Esophagus squamous epithelium (tissue), 5 donors: ENCODE results near the gene DAB1. TPM values are rescaled to one million over a fixed set of nuclear protein-coding genes. Genes with fewer than 3 reads are reported as not detected.

Source experiments
- DNase-seq: peaks from one replicate; lab custom pipeline; 2025; lab: John Stamatoyannopoulos, UW
- H3K27ac ChIP-seq, 4 donors: fragments of 200-600 bp; sonication (generic); one replicate each; pipeline ENCODE4 v1.5.1; 2016 to 2019; ENCODE audit warnings: mild to moderate bottlenecking in 1 of 4
- H3K27me3 ChIP-seq, 4 donors: fragments of 200-600 bp; sonication (generic); 1 replicate in 3 of 4; 2 replicates in 1 of 4; pipeline versions ENCODE4 v1.5.1 to v1.6.0; 2017 to 2021; ENCODE audit warnings: antibody characterized with exemption in 1 of 4
- H3K36me3 ChIP-seq, 3 donors: fragments of 200-600 bp; sonication (generic); one replicate each; pipeline ENCODE4 v1.5.1; 2016 to 2019
- H3K4me1 ChIP-seq, 3 donors: fragments of 200-600 bp; sonication (generic); one replicate each; pipeline ENCODE4 v1.5.1; 2017 to 2019
- H3K4me3 ChIP-seq, 4 donors: fragments of 200-600 bp; sonication (generic); 1 replicate in 3 of 4; 2 replicates in 1 of 4; pipeline ENCODE4 v1.5.1; 2016 to 2019; ENCODE audit warnings: mild to moderate bottlenecking in 2 of 4, moderate library complexity in 1 of 4
- H3K9me3 ChIP-seq, 3 donors: fragments of 200-600 bp; sonication (generic); one replicate each; pipeline ENCODE4 v1.5.1; 2016 to 2019
- POLR2A ChIP-seq, 4 donors: fragments of 450-650 bp; IDR thresholded peaks; one replicate each; pipeline ENCODE4 v1.6.1; 2017; ENCODE audit warnings: antibody characterized with exemption in 4 of 4, mild to moderate bottlenecking in 4 of 4, moderate library complexity in 3 of 4
- WGBS, 2 donors: methylation state at CpG; one replicate each; pipeline ENCODE4 v1.1.5; 2018; 5-methylcytosine and 5-hydroxymethylcytosine counted together
- intact Hi-C: fragments of 100-400 bp; cut with DNase I; formaldehyde crosslinking; loops from one replicate; pipeline ENCODE4 v1.15.0; 2022
- total RNA-seq, 4 donors: library from RNA; depleted of rRNA; stranded (reverse); fragments of >200 nt; gene quantifications; one replicate each; pipeline ENCODE4 v1.1.0, GENCODE V29; 2016
- TF ChIP-seq, protein P1 (sequence below), 6 experiments: fragments of 450-650 bp in 4 of 6; fragments of 200-600 bp in 2 of 6; sonication (generic) in 2 of 6; IDR thresholded peaks; one replicate each; pipeline ENCODE4 v1.5.1; 2016 to 2019; ENCODE audit warnings: antibody characterized with exemption in 6 of 6, mild to moderate bottlenecking in 4 of 6, moderate library complexity in 4 of 6
- donor health status: DM: yes; HTN: yes; CAD: no.

Gene DAB1
- total RNA-seq, 4 donors from 2014 or later: under 0.01 TPM; not detected in 3

- no peak overlapping the region for H3K4me3 ChIP-seq
These were observed 42.4 kb downstream of the DAB1 start for GRCh38 chr1:57381426-57381825.

GRCh38 chr1:57380923-57381322, 42.9 kb downstream of the DAB1 start:
- DNase-seq: no peak
- Histone ChIP-seq H3K4me3 (no peak overlapping the region), H3K27me3 (peaks cover 0 to 10% (median 0%) of the 10 kb centered on the region in 4 donors), H3K27ac (no peak overlapping the region), H3K4me1 (no peaks in the 10 kb centered on the region), H3K36me3 (no peaks in the 10 kb centered on the region), H3K9me3 (no peaks in the 10 kb centered on the region)
- TF ChIP-seq, protein P1, sequence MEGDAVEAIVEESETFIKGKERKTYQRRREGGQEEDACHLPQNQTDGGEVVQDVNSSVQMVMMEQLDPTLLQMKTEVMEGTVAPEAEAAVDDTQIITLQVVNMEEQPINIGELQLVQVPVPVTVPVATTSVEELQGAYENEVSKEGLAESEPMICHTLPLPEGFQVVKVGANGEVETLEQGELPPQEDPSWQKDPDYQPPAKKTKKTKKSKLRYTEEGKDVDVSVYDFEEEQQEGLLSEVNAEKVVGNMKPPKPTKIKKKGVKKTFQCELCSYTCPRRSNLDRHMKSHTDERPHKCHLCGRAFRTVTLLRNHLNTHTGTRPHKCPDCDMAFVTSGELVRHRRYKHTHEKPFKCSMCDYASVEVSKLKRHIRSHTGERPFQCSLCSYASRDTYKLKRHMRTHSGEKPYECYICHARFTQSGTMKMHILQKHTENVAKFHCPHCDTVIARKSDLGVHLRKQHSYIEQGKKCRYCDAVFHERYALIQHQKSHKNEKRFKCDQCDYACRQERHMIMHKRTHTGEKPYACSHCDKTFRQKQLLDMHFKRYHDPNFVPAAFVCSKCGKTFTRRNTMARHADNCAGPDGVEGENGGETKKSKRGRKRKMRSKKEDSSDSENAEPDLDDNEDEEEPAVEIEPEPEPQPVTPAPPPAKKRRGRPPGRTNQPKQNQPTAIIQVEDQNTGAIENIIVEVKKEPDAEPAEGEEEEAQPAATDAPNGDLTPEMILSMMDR (IDR thresholded peaks at IDR 0.05): no peak
- no peak for TF ChIP-seq POLR2A (IDR thresholded peaks at IDR 0.05)
- 84 to 86% methylated on average over 3 of the region's 3 CpGs for WGBS, 2 donors
- intact Hi-C loops: no loop called here

More at GRCh38 chr1:57381426-57381825, 42.4 kb downstream of the DAB1 start:
- no peaks in the 10 kb centered on the region for H3K4me1 ChIP-seq
- intact Hi-C loops: no loop called here
- no peak for DNase-seq
- H3K36me3 ChIP-seq: no peaks in the 10 kb centered on the region
- no peaks in the 10 kb centered on the region for H3K9me3 ChIP-seq
- WGBS, 2 donors: 75 to 79% methylated on average over 4 of the region's 4 CpGs
- TF ChIP-seq, protein P1 (IDR thresholded peaks at IDR 0.05): no peak
- TF ChIP-seq POLR2A (IDR thresholded peaks at IDR 0.05): no peak
- no peak overlapping the region for H3K27ac ChIP-seq
- peaks cover 0 to 7% (median 0%) of the 10 kb centered on the region in 4 donors for H3K27me3 ChIP-seq

DNA sequence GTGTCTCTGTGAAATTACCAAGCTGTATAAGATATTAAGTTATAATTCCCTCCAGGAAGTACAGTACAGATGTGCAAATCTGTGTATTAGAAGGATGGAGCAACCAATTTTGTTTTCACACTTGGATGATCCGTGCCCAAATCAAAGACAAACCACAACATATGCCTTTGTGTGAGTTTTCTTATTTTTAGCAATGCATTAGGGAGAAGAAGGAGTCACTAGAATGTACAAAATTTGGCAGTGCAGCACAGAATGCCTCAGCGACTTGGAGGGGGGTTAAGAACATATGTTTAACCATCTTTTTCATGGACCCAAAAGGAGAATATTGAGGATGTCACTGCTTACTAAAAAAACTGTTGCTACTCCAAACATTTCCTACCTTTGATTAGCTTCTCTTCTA, 45.3 kb downstream of the DAB1 start:
- Histone ChIP-seq H3K4me3 (no peak overlapping the region), H3K27ac (no peak overlapping the region), H3K36me3 (no peaks in the 10 kb centered on the region), H3K9me3 (no peaks in the 10 kb centered on the region), H3K4me1 (no peaks in the 10 kb centered on the region), H3K27me3 (peaks cover 0 to 12% (median 0%) of the 10 kb centered on the region in 4 donors)
- intact Hi-C loops: no loop called here
- WGBS, 2 donors: 54 to 64% methylated on average over 2 of the region's 2 CpGs
- TF ChIP-seq, protein P1 (IDR thresholded peaks at IDR 0.05): no peak
- no peak for TF ChIP-seq POLR2A (IDR thresholded peaks at IDR 0.05)
- no peak for DNase-seq

GRCh38 chr1:57377339-57378139, 46.3 kb downstream of the DAB1 start:
- Histone ChIP-seq H3K9me3 (no peaks in the 10 kb centered on the region), H3K4me1 (no peaks in the 10 kb centered on the region), H3K27ac (no peak overlapping the region), H3K4me3 (no peak overlapping the region), H3K36me3 (no peaks in the 10 kb centered on the region), H3K27me3 (peaks cover 0 to 12% (median 0%) of the 10 kb centered on the region in 4 donors)
- WGBS, 2 donors: 48 to 65% methylated on average over 4 of the region's 4 CpGs
- no peak for DNase-seq
- no peak for TF ChIP-seq POLR2A (IDR thresholded peaks at IDR 0.05)
- TF ChIP-seq, protein P1 (IDR thresholded peaks at IDR 0.05): no peak
- intact Hi-C loops: no loop called here

DNA sequence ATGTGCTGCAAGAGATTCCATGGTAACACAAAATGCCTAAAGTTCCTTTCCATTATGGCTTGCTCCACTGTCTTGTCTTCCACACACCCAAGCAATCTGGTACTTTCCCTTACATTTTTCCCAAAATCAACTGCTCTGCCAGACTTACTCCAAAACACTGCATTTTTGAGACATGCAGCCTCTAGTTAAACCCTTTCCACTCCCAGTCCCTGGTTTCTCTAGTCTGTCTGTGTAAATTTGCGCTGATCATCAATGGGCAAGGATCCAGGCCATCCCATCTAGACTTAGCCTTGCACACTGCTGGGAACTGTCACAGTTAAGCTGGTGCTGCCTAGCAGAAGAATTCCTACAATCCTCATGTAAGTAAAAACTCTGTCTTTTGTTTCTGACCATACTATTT, 47.8 kb downstream of the DAB1 start:
- WGBS, 2 donors: 50% methylated on average over 1 of the region's 1 CpG
- Histone ChIP-seq H3K27ac (no peak overlapping the region), H3K4me1 (no peaks in the 10 kb centered on the region), H3K27me3 (peaks cover 0 to 12% (median 0%) of the 10 kb centered on the region in 4 donors), H3K36me3 (no peaks in the 10 kb centered on the region), H3K4me3 (no peak overlapping the region), H3K9me3 (no peaks in the 10 kb centered on the region)
- intact Hi-C loops: no loop called here
- TF ChIP-seq, protein P1 (IDR thresholded peaks at IDR 0.05): no peak
- TF ChIP-seq POLR2A (IDR thresholded peaks at IDR 0.05): no peak
- DNase-seq: no peak
